GM12878 (cell line): ENCODE results near the gene SENP5. TPM values are rescaled to one million over a fixed set of nuclear protein-coding genes. Genes with fewer than 3 reads are reported as not detected.
A peak's percentile ranks its signal among the peaks of the same experiment; 100 is the strongest.

Source experiments
- ATAC-seq: fragments of 200-7000 bp; cut with Tn5 transposase; 3 replicates; pipeline ENCODE4 v1.9.1; 2020; ENCODE audit warnings: mild to moderate bottlenecking, moderate library complexity
- BruUV-seq: library from RNA; stranded (reverse); fragments of 400-500 nt; replicated peaks from 2 replicates; lab custom pipeline; 2021; lab: Mats Ljungman, UMichigan
- CTCF ChIA-PET: fragments of 300-600 bp; sonication (Branson Sonifier 250); formaldehyde crosslinking; extraction: SDS; loops from one replicate; lab custom pipeline; 2021; ENCODE audit warnings: inconsistent platforms; lab: Yijun Ruan, JAX
- POLR2A ChIA-PET: fragments of 350-600 bp; formaldehyde crosslinking; extraction: SDS; loops from one replicate; lab custom pipeline; 2021; ENCODE audit warnings: inconsistent platforms; lab: Charles Lee
- RAD21 ChIA-PET: fragments of 300-600 bp; sonication (Branson Sonifier 250); formaldehyde crosslinking; loops from one replicate; lab custom pipeline; 2023; ENCODE audit warnings: antibody characterized with exemption; ENCODE audit not compliant: unreplicated experiment; lab: Charles Lee
- SMC1A ChIA-PET: fragments of 300-600 bp; sonication (Branson Sonifier 250); formaldehyde crosslinking; loops from one replicate; lab custom pipeline; 2023; ENCODE audit not compliant: unreplicated experiment, uncharacterized antibody; lab: Charles Lee
- DNase-seq: peaks from one replicate; pipeline ENCODE4 v3.0.0-alpha.2; 2011; ENCODE audit warnings: low read depth, low spot score
- FAIRE-seq: peaks from 3 replicates; lab custom pipeline; 2011; peaks lifted over from hg19 to GRCh38; lab: Jason Lieb, UNC
- H2AFZ ChIP-seq: 2 replicates; pipeline ENCODE4 v1.6.0; 2011; ENCODE audit warnings: low read depth, low read length, control low read depth; ENCODE audit not compliant: control insufficient read depth
- H3K27ac ChIP-seq: 2 replicates; pipeline ENCODE4 v1.5.1; 2011; ENCODE audit warnings: control low read depth; ENCODE audit not compliant: control insufficient read depth, insufficient read depth
- H3K27me3 ChIP-seq, 2 experiments: replicated peaks in 1 of 2; 2 replicates each; pipeline versions ENCODE4 v1.6.0 to v1.6.1; 2011; ENCODE audit warnings: low read length in 1 of 2; ENCODE audit not compliant: control insufficient read depth in 2 of 2, insufficient read depth in 2 of 2
- H3K36me3 ChIP-seq, 2 experiments: 2 replicates each; pipeline ENCODE4 v1.5.1; 2011; ENCODE audit warnings: low read length in 1 of 2; ENCODE audit not compliant: control insufficient read depth in 2 of 2, insufficient read depth in 2 of 2
- H3K4me1 ChIP-seq: 2 replicates; pipeline ENCODE4 v1.6.1; 2011; ENCODE audit warnings: mild to moderate bottlenecking, low read length, moderate library complexity, mixed read lengths; ENCODE audit not compliant: control insufficient read depth, insufficient read depth
- H3K4me2 ChIP-seq: 2 replicates; pipeline ENCODE4 v1.6.0; 2011; ENCODE audit warnings: control low read depth; ENCODE audit not compliant: control insufficient read depth, insufficient read depth
- H3K4me3 ChIP-seq: fragments of 200-600 bp; sonication (generic); 2 replicates; pipeline ENCODE4 v1.5.1; 2016
- H3K79me2 ChIP-seq: 2 replicates; pipeline ENCODE4 v1.6.0; 2011; ENCODE audit warnings: low read length; ENCODE audit not compliant: control insufficient read depth, insufficient read depth
- H3K9ac ChIP-seq: 2 replicates; pipeline ENCODE4 v1.8.0; 2011; ENCODE audit warnings: low read length, control low read depth, mixed read lengths; ENCODE audit not compliant: control insufficient read depth, insufficient read depth
- H3K9me3 ChIP-seq: replicated peaks from 3 replicates; pipeline ENCODE4 v1.5.1; 2011; ENCODE audit warnings: mild to moderate bottlenecking, low read length; ENCODE audit not compliant: control insufficient read depth, insufficient read depth
- H4K20me1 ChIP-seq: 2 replicates; pipeline ENCODE4 v1.6.0; 2011; ENCODE audit not compliant: control insufficient read depth, insufficient read depth
- RELB ChIP-seq: fragments of 450-650 bp; IDR thresholded peaks from 2 replicates; pipeline ENCODE4 v1.6.1; 2017; ENCODE audit warnings: low read depth, mild to moderate bottlenecking, moderate library complexity
- RUNX3 ChIP-seq: IDR thresholded peaks from 2 replicates; pipeline ENCODE4 v1.6.1; 2012; ENCODE audit warnings: low read length, inconsistent platforms
- WGBS: methylation state at CpG from one replicate; pipeline ENCODE4 v1.1.6; 2016; ENCODE audit warnings: low lambda C conversion rate; ENCODE audit not compliant: insufficient replicate concordance, insufficient coverage; ENCODE audit errors: missing lambda C conversion rate; 5-methylcytosine and 5-hydroxymethylcytosine counted together
- in situ Hi-C: fragments of 300-500 bp; cut with MboI; formaldehyde crosslinking; loops from 9 replicates; pipeline ENCODE4 v1.14.3; 2018; ENCODE audit warnings: mixed read lengths
- intact Hi-C: fragments of 100-400 bp; cut with micrococcal nuclease; formaldehyde crosslinking; loops from one replicate; pipeline ENCODE4 v1.14.2; 2022; ENCODE audit not compliant: unreplicated experiment
- polyA plus RNA-seq, 11 experiments: library from polyadenylated mRNA; depleted of rRNA in 4 of 11; unstranded in 6 of 11; stranded (reverse) in 5 of 11; fragments of >200 nt; fragmentation: Nextera tagmentation in 4 of 11; fragmentation: Illumina TruSeq in 1 of 11; extraction: Ambion mirVana in 4 of 11; extraction: Trizol in 1 of 11; gene quantifications; 1 replicate in 1 of 11; 2 replicates in 10 of 11; pipeline versions ENCODE4 v1.2.1 to v1.2.3, GENCODE V29; 2011 to 2016; ENCODE audit warnings: inconsistent platforms in 2 of 11, missing spikeins in 2 of 11, low read depth in 1 of 11
- total RNA-seq, 4 experiments: library from RNA; depleted of rRNA in 3 of 4; stranded (reverse); fragments of >200 nt in 3 of 4; fragmentation: Illumina TruSeq in 1 of 4; extraction: Trizol in 1 of 4; gene quantifications; 2 replicates each; pipeline versions ENCODE4 v1.2.1 to v1.2.3, GENCODE V29; 2013 to 2021

SENP5 gene
- total and polyA plus RNA-seq, 10 of the 15 experiments (the other 5 are each of a cell fraction or from before 2014, with no cell fraction given) = 6.4 to 28.4 (median 15.6) TPM

GRCh38 chr3:196967412-196968232, 99.9 kb downstream of the SENP5 start:
- Histone ChIP-seq H4K20me1 (no peaks in the 10 kb centered on the region), H3K9ac (no peak overlapping the region), H3K4me3 (peak overlapping the region; percentile 72; the same call in 1 of the 2 replicates), H3K36me3 (no peaks in the 10 kb centered on the region), H3K4me2 (peak overlapping the region; percentile 96), H3K79me2 (no peaks in the 10 kb centered on the region), H3K4me1 (peaks cover 3% of the 10 kb centered on the region), H3K9me3 (peaks cover 14% of the 10 kb centered on the region; the same call in 1 of the 3 replicates), H3K27ac (no peak overlapping the region), H3K27me3 (no peaks in the 10 kb centered on the region; a peak in 1 of 4 replicates), H2AFZ (no peak overlapping the region)
- TF ChIP-seq RUNX3 (0 out of 2 replicates have a peak, but pooled peaks have one; percentile 1), RELB (no peak)
- POLR2A ChIA-PET = no interaction called here
- in situ Hi-C loops = no loop called here
- 85% methylated on average over 35 of the region's 35 CpGs for WGBS
- SMC1A ChIA-PET = no interaction called here
- BruUV-seq = TSS peak; percentile 57
- CTCF ChIA-PET = interaction anchor here (1.4 to 4.7 kb wide), 2 partner anchors 61 to 130 kb away, joined by 4 to 68 read pairs; partner anchors contain the start of gene MELTF
- FAIRE-seq (no peak), ATAC-seq (no peak), DNase-seq (no peak)
- RAD21 ChIA-PET = interaction anchor here (1.6 kb wide), 1 partner anchor 25 kb away, joined by 5 read pairs; the partner anchor contains the start of gene NCBP2
- intact Hi-C loops = loop anchor here (2.0 kb wide), 1 partner anchor 25 kb away; the partner anchor contains the start of gene NCBP2
